GM18873 (cell line): ENCODE data around the gene CTNNA3.

Experiments
- ATAC-seq: cut with Tn5 transposase; IDR thresholded peaks from one replicate; pipeline ENCODE4 v1.9.1; 2021; ENCODE audit warnings: mild to moderate bottlenecking, moderate library complexity, moderate number of reproducible peaks; ENCODE audit not compliant: unreplicated experiment, low FRiP score

The CTNNA3 gene

DNA sequence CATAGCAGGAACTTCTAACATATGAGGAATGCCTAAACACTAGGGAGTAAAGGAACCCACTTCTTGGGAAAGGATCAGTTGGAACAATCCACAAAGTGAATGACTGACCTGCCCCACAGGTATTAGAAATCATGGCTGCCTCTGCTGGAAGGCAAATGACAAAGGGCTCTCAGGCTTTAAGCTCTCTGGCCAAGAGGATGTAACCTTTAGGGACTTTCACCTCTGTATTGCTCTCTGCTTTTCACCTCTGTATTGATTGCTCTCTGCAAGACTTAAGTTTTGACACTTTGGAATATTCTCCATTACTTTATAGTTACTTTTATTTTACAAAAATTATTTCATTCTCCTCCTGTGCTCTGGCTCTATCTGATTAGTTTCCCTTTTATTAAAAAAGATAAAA is 522.2 kb downstream of the CTNNA3 start:
- ATAC-seq, result no peak

DNA sequence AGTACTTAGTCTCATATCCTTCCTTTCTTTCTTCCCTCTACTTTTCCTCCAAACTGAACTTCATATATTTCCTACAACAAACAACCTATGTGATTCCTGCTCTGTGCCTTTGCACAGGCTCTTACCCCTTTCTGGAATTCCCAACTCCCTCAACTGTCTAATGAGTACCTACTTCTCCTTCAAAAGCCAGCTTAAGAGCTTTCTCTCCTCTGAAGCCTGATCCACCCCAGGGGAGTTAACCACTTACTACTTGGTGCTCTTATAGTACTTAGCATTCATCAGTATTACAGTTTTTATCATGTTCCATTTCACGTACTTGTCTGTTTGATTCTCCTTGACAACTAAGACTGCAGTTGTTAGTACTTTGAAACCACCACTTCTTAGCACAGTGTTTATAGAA is 524.0 kb downstream of the CTNNA3 start:
- no peak for ATAC-seq

DNA sequence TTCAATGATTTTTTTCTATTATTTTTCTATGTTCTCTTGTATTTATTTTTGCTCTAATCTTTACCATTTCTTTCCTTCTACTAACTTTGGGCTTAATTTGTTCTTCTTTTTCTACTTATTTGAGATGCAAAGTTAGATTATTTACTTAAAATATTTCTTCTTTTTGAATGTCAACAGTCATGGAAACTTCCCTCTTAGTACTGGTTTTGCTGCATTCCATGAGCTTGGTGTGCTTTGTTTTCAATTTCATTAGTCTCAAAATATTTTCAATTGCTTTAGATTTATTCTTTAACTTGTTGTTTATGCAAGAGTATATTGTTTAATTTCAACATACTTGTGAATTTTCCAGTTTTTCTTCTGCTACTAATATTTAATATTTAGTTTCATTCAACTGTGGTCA is 539.8 kb downstream of the CTNNA3 start:
- no peak for ATAC-seq

DNA sequence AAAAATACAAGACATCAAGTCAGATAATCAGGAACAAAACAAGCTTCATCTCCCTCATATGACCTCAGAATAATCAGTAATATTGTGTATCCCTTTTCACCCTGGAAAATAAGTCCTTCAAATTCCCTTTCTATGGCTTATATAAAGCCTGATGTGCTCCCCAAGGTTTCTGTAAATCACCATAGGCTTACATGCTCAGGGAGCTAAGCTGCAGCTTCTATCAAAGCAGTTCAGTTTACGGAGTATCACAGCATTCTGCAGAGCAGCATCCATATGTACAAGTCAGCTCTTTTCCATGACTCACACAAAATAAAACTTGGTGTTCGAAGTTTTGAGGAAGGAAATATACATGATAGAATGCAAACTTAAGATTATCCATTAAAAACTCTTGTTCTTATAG is 544.5 kb downstream of the CTNNA3 start:
- ATAC-seq, result no peak

DNA sequence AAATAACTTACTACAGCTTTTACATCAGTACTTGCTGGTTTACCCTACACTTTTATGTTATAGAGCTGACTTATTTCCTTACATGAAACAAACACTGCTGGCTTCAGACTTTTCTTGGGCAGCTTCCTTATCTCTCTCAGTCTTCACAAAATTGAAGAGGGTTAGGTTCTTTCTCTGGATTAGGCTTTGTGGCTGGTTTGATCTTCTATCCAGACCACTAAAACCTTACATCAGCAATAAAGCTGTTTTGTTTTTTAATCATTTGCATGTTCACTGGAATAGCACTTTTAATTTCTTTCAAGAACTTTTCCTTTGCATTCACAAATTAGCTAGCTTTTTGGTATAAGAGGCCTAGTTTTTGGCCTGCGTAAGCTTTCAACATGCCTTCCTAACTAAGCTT is 551.5 kb downstream of the CTNNA3 start:
- no peak for ATAC-seq

DNA sequence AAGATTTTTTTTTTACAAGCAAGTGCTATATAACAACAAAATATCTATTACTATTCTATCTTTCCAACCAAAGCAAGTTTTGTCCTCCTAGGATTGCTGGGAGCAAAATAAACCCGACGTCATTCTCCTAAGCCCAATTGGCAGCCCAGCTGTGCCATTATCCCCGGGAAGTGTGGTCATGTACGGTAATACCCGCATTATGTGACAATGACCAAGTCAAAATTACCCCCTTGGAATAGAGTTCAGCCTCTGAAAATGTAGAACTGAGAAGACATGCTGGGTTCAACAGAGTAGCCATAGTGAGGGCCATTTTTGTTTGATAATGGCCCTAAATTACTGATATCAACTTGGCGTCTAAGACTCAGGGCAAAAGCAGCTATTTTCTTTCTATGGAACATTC is 554.7 kb downstream of the CTNNA3 start:
- ATAC-seq, result no peak

DNA sequence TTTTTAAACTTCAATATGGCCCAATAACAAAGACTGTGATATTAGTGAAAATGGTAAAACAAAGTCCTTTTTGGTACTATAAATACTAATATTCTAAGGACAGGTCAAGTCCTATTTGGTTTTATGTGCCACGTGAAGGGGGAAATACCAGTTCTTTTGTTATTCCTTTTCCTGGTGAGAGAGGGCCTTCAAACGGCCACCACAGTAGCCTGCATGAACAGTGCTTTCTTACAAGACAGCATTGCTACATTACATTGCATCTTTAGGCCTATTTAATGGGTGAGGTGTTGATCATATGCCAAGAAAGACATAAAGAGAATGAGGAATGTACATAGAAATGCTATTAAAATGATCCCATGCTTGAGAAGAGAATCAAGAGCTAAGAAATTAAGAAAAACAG is 555.4 kb downstream of the CTNNA3 start:
- no peak for ATAC-seq

DNA sequence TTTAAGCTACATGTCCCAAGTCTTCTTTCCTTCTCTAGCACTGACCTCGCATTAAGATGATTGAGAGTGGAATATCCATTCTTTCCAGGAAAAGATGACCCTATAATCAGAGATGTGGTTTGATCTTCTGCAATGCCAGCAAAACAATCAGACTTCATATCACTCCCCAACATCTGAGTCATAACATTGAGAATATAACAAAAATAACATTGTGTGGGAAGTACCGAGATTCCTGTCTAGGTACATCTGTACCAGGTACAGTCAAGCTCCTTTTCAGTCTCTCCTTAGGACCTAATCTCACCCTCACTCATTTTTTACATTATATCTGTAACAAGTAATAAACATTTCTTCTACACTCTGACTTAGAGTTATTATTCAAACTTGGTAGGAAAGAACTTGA is 568.6 kb downstream of the CTNNA3 start:
- no peak for ATAC-seq

DNA sequence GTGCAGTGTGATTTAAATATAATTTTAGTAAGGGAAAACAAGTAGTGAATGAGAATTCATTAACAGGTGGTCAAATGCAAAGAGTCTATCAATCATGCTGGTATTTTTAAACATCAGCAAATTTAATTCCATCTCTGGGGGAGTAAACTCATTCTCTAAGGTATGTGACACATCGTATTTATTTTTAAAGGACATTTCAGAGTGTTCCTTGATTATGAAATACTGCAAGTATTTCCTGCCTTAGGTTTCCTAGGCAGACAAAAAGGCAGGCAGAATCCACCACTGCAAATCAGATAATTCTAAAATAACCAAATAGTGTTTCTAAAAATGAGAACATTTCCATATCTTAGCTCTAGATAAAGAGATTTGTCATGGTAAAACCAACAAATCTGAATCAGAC is 576.3 kb downstream of the CTNNA3 start:
- ATAC-seq, result no peak

GRCh38 chr10:67115972-67116371 is 580.0 kb downstream of the CTNNA3 start:
- no peak for ATAC-seq

- ATAC-seq, result no peak
These were observed 581.0 kb downstream of the CTNNA3 start for GRCh38 chr10:67114945-67115344.

GRCh38 chr10:67112765-67113164 is 583.2 kb downstream of the CTNNA3 start:
- no peak for ATAC-seq

DNA sequence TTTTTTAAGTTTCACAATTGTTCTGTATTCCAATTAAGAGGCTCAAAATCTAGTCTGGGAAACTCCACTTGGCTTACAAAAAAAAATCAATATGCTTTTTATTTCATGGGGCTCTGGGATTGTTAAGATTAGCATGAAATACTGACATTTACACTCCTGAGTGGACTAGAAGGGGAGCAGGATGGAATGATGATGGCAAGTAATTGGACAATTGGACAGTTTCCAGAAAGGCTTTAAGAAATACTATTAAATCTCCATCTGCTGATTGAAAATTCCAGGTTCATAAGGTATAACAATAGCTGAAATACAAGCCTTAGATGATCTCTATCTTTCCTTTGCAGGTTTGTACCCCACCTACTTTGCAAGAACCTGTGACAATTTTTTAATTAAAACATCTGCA is 585.7 kb downstream of the CTNNA3 start:
- ATAC-seq, result no peak

DNA sequence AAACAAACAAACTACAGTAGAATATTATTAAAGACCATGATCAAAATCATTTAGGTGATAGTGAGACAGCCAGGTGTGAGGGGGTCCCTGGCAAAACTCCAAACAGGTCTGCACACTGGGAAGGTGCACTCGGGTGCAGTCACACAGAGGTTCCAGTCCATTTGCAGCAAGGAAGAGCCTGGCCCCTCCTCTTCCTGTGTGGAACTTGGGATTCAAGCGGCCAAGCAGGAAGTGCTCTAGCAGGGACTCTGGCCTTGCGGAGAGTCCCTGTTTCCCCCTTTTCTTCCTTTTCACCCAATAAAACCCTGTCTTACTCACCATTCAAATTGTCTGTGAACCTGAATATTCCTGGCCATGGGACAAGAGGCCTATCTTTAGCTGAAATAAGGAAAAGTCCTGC is 588.3 kb downstream of the CTNNA3 start:
- ATAC-seq, result no peak

DNA sequence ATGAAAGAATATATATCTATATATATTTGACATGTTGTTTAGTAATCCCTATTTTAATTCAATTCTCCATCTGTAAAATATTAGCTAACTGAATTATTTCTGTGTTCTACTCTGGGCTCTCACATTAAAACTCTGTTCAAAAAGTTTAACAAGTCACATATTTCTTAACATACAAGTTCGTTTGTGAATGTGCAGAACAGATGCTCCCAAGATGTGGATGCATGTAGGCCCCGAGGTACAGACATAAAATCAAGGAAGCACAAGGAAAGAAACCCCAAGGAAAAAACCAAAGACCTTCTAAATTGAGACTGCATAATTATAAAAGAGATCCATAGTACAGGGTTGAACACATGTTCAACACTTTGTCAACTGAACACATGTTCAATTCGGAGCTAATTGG is 595.0 kb downstream of the CTNNA3 start:
- ATAC-seq, result no peak

GRCh38 chr10:67098461-67098860 is 597.5 kb downstream of the CTNNA3 start:
- no peak for ATAC-seq

DNA sequence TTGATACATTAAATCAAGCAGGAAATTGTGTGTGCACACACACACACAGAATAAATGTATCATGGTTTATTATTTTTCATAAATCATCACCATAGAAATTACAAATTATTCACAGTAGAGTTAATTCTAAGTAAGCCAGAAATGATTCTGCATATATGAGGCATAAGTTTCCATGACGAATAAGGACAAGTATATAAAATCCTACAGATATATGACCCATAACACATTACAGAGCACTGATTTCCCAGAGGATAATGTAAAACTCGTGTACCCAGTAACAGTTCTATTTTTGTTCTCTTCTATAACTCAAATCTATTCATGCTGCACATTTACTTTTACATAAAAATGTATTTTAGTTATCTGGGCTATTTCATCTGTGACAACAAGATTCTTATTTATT is 600.5 kb downstream of the CTNNA3 start:
- no peak for ATAC-seq

- ATAC-seq, result no peak
These were observed 608.0 kb downstream of the CTNNA3 start for GRCh38 chr10:67088036-67088435.

DNA sequence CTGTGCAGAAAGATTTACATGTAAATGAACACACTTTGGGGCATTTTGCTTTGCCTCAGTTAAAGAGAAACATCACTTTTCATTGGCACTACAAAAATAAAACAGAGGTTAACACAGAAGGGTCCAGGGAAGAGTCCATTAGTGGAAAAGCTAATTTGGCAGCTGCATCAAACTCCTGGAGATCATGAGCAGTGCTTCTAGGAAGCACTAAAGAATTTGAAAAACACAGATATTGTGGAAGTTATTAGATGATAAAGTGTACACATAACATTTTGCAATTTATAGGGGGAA is 608.9 kb downstream of the CTNNA3 start:
- no peak for ATAC-seq

DNA sequence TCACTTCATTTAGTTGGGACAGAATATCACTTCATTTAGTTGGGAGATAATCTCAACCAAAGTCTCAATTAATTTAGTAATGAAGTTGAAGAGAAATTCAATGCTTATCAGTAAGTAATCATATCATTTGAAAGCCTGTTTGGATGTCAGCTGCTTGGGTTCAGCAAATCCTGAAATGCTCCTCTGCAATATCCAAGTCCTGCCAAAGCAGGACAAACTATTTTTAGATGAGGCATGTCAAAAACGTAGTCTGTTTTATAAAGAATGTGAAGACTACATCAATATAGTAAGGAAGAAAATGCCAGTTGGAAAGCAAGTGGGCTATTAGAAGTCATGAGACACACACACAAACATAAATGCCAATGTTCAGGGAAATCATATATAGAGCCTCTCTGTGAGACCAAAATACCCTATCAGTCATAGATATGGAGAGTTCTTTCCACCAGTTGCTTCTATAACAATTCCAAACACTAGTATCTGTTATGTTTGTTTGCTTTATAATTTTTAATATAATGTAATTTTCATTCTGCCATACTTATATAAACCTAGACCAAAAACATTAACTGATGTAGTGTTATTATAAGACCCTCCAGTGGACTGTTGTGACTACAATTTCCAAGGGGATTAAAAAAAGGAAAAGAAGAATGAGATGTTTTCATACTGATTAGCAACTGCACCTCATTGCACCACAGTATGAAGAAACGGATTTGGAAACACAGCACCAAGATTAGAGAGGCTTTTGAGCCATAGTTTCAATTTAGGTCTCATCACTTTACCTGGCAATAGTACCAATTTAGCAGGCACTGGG is 609.5 kb downstream of the CTNNA3 start:
- ATAC-seq, result no peak

DNA sequence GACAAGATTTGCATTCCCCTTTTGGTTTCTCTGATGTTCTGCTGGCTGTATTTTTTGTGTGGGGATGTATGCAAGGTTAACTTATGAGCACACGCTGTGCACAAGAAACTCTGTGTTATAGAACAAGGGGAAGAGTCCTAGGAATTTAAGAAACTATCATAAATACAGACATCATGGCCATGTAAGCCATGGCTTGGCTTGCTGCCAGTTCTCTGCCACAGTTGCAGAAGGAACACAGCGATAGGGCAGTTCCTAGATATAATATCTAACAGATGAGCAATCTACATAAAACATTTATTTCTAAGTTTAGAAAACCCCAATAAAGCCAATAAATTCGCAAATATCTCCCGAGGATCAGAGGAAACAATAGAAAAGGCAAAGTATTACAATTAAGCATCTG is 616.9 kb downstream of the CTNNA3 start:
- no peak for ATAC-seq

- ATAC-seq, result no peak
These were observed 618.6 kb downstream of the CTNNA3 start for GRCh38 chr10:67077376-67077775.

DNA sequence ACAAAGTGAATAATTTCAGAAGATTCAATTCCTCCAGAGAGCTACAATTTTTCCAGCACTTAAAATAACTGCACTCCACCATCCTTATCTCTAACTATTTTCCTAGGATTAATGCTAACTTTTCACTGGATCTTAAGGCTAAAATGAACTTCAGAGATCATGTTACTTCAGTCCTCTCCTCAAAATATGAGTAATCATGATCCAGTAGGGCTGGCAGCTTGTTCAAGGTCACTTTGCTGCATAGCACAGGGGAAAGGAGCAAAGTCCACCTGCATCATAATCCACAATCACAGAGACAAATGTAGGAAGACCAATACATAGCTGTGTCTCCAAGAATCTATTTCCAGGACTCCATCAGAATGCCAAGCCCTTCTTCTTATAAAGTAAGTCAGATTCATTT is 619.9 kb downstream of the CTNNA3 start:
- ATAC-seq, result no peak
